ENCODE results near the gene E2F1. TPM values are rescaled to one million over a fixed set of nuclear protein-coding genes. Genes with fewer than 3 reads are reported as not detected.
A peak's percentile ranks its signal among the peaks of the same experiment; 100 is the strongest.

Gene E2F1
- total and polyA plus RNA-seq, 9 donors: 0.95 to 7.6 (median 3.4) TPM

- Histone ChIP-seq H3K9me3 (no peaks in the 10 kb centered on the region), H3K27me3 (no peaks in the 10 kb centered on the region), H3K4me1 (ENCODE audit: insufficient read depth) (peaks cover 24% of the 10 kb centered on the region), H3K27ac (peak overlapping the region in 1 of 2 donors; percentile 26), H3K36me3 (no peaks in the 10 kb centered on the region), H3K4me3 (no peak overlapping the region)
- no peak for TF ChIP-seq POLR2A (IDR thresholded peaks at IDR 0.05)
- TF ChIP-seq, protein P1, sequence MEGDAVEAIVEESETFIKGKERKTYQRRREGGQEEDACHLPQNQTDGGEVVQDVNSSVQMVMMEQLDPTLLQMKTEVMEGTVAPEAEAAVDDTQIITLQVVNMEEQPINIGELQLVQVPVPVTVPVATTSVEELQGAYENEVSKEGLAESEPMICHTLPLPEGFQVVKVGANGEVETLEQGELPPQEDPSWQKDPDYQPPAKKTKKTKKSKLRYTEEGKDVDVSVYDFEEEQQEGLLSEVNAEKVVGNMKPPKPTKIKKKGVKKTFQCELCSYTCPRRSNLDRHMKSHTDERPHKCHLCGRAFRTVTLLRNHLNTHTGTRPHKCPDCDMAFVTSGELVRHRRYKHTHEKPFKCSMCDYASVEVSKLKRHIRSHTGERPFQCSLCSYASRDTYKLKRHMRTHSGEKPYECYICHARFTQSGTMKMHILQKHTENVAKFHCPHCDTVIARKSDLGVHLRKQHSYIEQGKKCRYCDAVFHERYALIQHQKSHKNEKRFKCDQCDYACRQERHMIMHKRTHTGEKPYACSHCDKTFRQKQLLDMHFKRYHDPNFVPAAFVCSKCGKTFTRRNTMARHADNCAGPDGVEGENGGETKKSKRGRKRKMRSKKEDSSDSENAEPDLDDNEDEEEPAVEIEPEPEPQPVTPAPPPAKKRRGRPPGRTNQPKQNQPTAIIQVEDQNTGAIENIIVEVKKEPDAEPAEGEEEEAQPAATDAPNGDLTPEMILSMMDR (IDR thresholded peaks at IDR 0.05): no peak
- no peak for TF ChIP-seq EP300 (IDR thresholded peaks at IDR 0.05)
- intact Hi-C loops (cut with DNase I): no loop called here
- no peak for DNase-seq
- 86 to 96% (median 91%) methylated on average over 1 of the region's 1 CpG for WGBS, 3 donors
Observed at GRCh38 chr20:33689493-33689892, 3.3 kb upstream of the E2F1 start.

- Histone ChIP-seq H3K4me1 (ENCODE audit: insufficient read depth) (peaks cover 19% of the 10 kb centered on the region), H3K9me3 (no peaks in the 10 kb centered on the region), H3K36me3 (no peaks in the 10 kb centered on the region), H3K27ac (peak overlapping the region in 1 of 2 donors; percentile 43), H3K4me3 (no peak overlapping the region), H3K27me3 (no peaks in the 10 kb centered on the region)
- 75 to 82% (median 77%) methylated on average over 3 of the region's 3 CpGs for WGBS, 3 donors
- intact Hi-C loops (cut with DNase I): no loop called here
- TF ChIP-seq POLR2A (IDR thresholded peaks at IDR 0.05) (no peak), EP300 (IDR thresholded peaks at IDR 0.05) (no peak)
- TF ChIP-seq, protein P1 (IDR thresholded peaks at IDR 0.05): no peak
- no peak for DNase-seq
Observed at GRCh38 chr20:33688938-33689424, 2.8 kb upstream of the E2F1 start.

GRCh38 chr20:33687993-33688937 lies 2.1 kb upstream of the E2F1 start:
- intact Hi-C loops (cut with DNase I): no loop called here
- H3K4me1 ChIP-seq (ENCODE audit: insufficient read depth): peaks cover 16% of the 10 kb centered on the region
- H3K36me3 ChIP-seq: no peaks in the 10 kb centered on the region
- peak overlapping the region in 1 of 2 donors; percentile 43 for H3K27ac ChIP-seq
- DNase-seq: no peak
- no peaks in the 10 kb centered on the region for H3K9me3 ChIP-seq
- WGBS, 3 donors: 81 to 89% (median 83%) methylated on average over 3 of the region's 3 CpGs
- H3K4me3 ChIP-seq: no peak overlapping the region
- TF ChIP-seq POLR2A (IDR thresholded peaks at IDR 0.05): no peak
- TF ChIP-seq EP300 (IDR thresholded peaks at IDR 0.05): no peak
- TF ChIP-seq, protein P1 (IDR thresholded peaks at IDR 0.05): no peak
- H3K27me3 ChIP-seq: no peaks in the 10 kb centered on the region

- intact Hi-C loops (cut with DNase I): no loop called here
- Histone ChIP-seq H3K27ac (peak overlapping the region; percentile 50 to 61), H3K4me3 (no peak overlapping the region), H3K27me3 (no peaks in the 10 kb centered on the region), H3K36me3 (no peaks in the 10 kb centered on the region), H3K9me3 (no peaks in the 10 kb centered on the region), H3K4me1 (ENCODE audit: insufficient read depth) (peaks cover 17% of the 10 kb centered on the region)
- TF ChIP-seq EP300 (IDR thresholded peaks at IDR 0.05) (no peak), POLR2A (IDR thresholded peaks at IDR 0.05) (no peak)
- TF ChIP-seq, protein P1 (IDR thresholded peaks at IDR 0.05): no peak
- 70 to 75% (median 74%) methylated on average over 8 of the region's 8 CpGs for WGBS, 3 donors
- peak in 1 of 5 donors; percentile 27 for DNase-seq
Observed at GRCh38 chr20:33687370-33687915, 1.3 kb upstream of the E2F1 start.

Measured in ovary (tissue), 9 donors.